H9 (cell line): Measurements from ENCODE around the gene BLOC1S1. TPM values are rescaled to one million over a fixed set of nuclear protein-coding genes. Genes with fewer than 3 reads are reported as not detected.

Source experiments
- DNase-seq: peaks from one replicate; pipeline ENCODE4 v3.0.0-alpha.2; 2017
- H2AFZ ChIP-seq: one replicate; pipeline ENCODE4 v1.6.1; 2013; ENCODE audit warnings: mild to moderate bottlenecking, low read length, control low read depth, moderate library complexity
- H2AK5ac ChIP-seq: 2 replicates; pipeline ENCODE4 v1.6.1; 2013; ENCODE audit warnings: low read length, control low read depth, mixed read lengths; ENCODE audit not compliant: insufficient read length
- H2BK120ac ChIP-seq: one replicate; pipeline ENCODE4 v1.6.1; 2013; ENCODE audit warnings: low read depth, mild to moderate bottlenecking, low read length, control low read depth, inconsistent platforms; ENCODE audit not compliant: poor library complexity, severe bottlenecking
- H2BK12ac ChIP-seq: 2 replicates; pipeline ENCODE4 v1.6.1; 2013; ENCODE audit warnings: low read length, control low read depth, mixed read lengths, low read depth; ENCODE audit not compliant: insufficient read length
- H2BK15ac ChIP-seq: 2 replicates; pipeline ENCODE4 v1.6.1; 2013; ENCODE audit warnings: low read depth, low read length, control low read depth
- H2BK20ac ChIP-seq: one replicate; pipeline ENCODE4 v1.6.1; 2013; ENCODE audit warnings: low read depth, mild to moderate bottlenecking, low read length, control low read depth, inconsistent platforms; ENCODE audit not compliant: poor library complexity, severe bottlenecking
- H2BK5ac ChIP-seq: 2 replicates; pipeline ENCODE4 v1.6.1; 2013; ENCODE audit warnings: low read length, control low read depth, mixed read lengths; ENCODE audit not compliant: insufficient read length
- H3K14ac ChIP-seq: 2 replicates; pipeline ENCODE4 v1.6.1; 2013; ENCODE audit warnings: low read length, control low read depth; ENCODE audit not compliant: insufficient read depth
- H3K18ac ChIP-seq: 2 replicates; pipeline ENCODE4 v1.6.1; 2013; ENCODE audit warnings: low read depth, mild to moderate bottlenecking, mixed read lengths, low read length, control low read depth; ENCODE audit not compliant: insufficient read length
- H3K23ac ChIP-seq: 2 replicates; pipeline ENCODE4 v1.6.1; 2013; ENCODE audit warnings: low read length, control low read depth, mixed read lengths, low read depth; ENCODE audit not compliant: insufficient read length
- H3K23me2 ChIP-seq: 2 replicates; pipeline ENCODE4 v1.6.1; 2013; ENCODE audit warnings: low read depth, mild to moderate bottlenecking, mixed read lengths, low read length, control low read depth; ENCODE audit not compliant: insufficient read length, poor library complexity, severe bottlenecking
- H3K27ac ChIP-seq: 2 replicates; pipeline ENCODE4 v1.5.1; 2013; ENCODE audit warnings: low read length, control low read depth, mixed read lengths, low read depth; ENCODE audit not compliant: insufficient read length
- H3K27me3 ChIP-seq: 2 replicates; pipeline ENCODE4 v1.6.1; 2013; ENCODE audit warnings: low read length, control low read depth, inconsistent platforms; ENCODE audit not compliant: insufficient read depth
- H3K4ac ChIP-seq: 2 replicates; pipeline ENCODE4 v1.6.1; 2013; ENCODE audit warnings: low read depth, mild to moderate bottlenecking, control low read depth, inconsistent platforms, low read length, moderate library complexity
- H3K4me1 ChIP-seq: 2 replicates; pipeline ENCODE4 v1.6.1; 2013; ENCODE audit warnings: low read length, control low read depth, inconsistent platforms; ENCODE audit not compliant: insufficient read depth
- H3K4me2 ChIP-seq: 2 replicates; pipeline ENCODE4 v1.6.1; 2013; ENCODE audit warnings: low read length, control low read depth, mixed read lengths; ENCODE audit not compliant: insufficient read length, insufficient read depth
- H3K56ac ChIP-seq: 2 replicates; pipeline ENCODE4 v1.6.1; 2013; ENCODE audit warnings: low read depth, mild to moderate bottlenecking, mixed read lengths, low read length, control low read depth; ENCODE audit not compliant: insufficient read length
- H3K79me1 ChIP-seq: 2 replicates; pipeline ENCODE4 v1.6.1; 2013; ENCODE audit warnings: low read depth, mild to moderate bottlenecking, moderate library complexity, low read length, control low read depth, inconsistent platforms; ENCODE audit not compliant: insufficient read depth, poor library complexity, severe bottlenecking
- H3K79me2 ChIP-seq: 2 replicates; pipeline ENCODE4 v1.6.1; 2013; ENCODE audit warnings: low read length, control low read depth, inconsistent platforms; ENCODE audit not compliant: insufficient read depth
- H3K9ac ChIP-seq: 2 replicates; pipeline ENCODE4 v1.6.1; 2013; ENCODE audit warnings: low read length, control low read depth, mixed read lengths; ENCODE audit not compliant: insufficient read length; ENCODE audit errors: extremely low read depth
- H3K9me3 ChIP-seq: one replicate; pipeline ENCODE4 v1.6.1; 2013; ENCODE audit warnings: low read depth, low read length, inconsistent platforms; ENCODE audit not compliant: control insufficient read depth
- H3T11ph ChIP-seq: one replicate; pipeline ENCODE4 v1.6.1; 2013; ENCODE audit warnings: mild to moderate bottlenecking, low read length, control low read depth, inconsistent platforms
- H4K20me1 ChIP-seq: one replicate; pipeline ENCODE4 v1.6.1; 2013; ENCODE audit not compliant: control insufficient read depth, insufficient read length, insufficient read depth
- H4K5ac ChIP-seq: 2 replicates; pipeline ENCODE4 v1.6.1; 2013; ENCODE audit warnings: low read depth, mild to moderate bottlenecking, mixed read lengths, low read length, control low read depth; ENCODE audit not compliant: insufficient read length
- H4K8ac ChIP-seq: replicated peaks from 2 replicates; pipeline ENCODE4 v1.6.1; 2013; ENCODE audit warnings: low read length, control low read depth, mixed read lengths, low read depth; ENCODE audit not compliant: insufficient read length
- H4K91ac ChIP-seq: 2 replicates; pipeline ENCODE4 v1.6.1; 2013; ENCODE audit warnings: low read depth, mild to moderate bottlenecking, moderate library complexity, mixed read lengths, low read length, control low read depth; ENCODE audit not compliant: insufficient read length
- H3K27ac Mint-ChIP-seq, 3 experiments: 2 replicates in 2 of 3; 3 replicates in 1 of 3; pipeline ENCODE4 v1.8.0; 2020 to 2021; ENCODE audit warnings: mixed read lengths in 3 of 3, mild to moderate bottlenecking in 1 of 3, moderate library complexity in 1 of 3
- H3K27me3 Mint-ChIP-seq: 2 replicates; pipeline ENCODE4 v1.8.0; 2021; ENCODE audit warnings: low read depth, mild to moderate bottlenecking, moderate library complexity, mixed read lengths
- H3K36me3 Mint-ChIP-seq, 3 experiments: 2 replicates in 2 of 3; 3 replicates in 1 of 3; pipeline ENCODE4 v1.8.0; 2020 to 2021; ENCODE audit warnings: low read depth in 3 of 3, mixed read lengths in 3 of 3; ENCODE audit not compliant: insufficient read depth in 1 of 3
- H3K4me1 Mint-ChIP-seq, 2 experiments: 2 replicates each; pipeline ENCODE4 v1.8.0; 2020; ENCODE audit warnings: mixed read lengths in 2 of 2
- H3K4me3 Mint-ChIP-seq, 2 experiments: 2 replicates in 1 of 2; 3 replicates in 1 of 2; pipeline ENCODE4 v1.8.0; 2020 to 2021; ENCODE audit warnings: mild to moderate bottlenecking in 2 of 2, mixed read lengths in 2 of 2, moderate library complexity in 1 of 2
- H3K9me3 Mint-ChIP-seq, 2 experiments: 2 replicates in 1 of 2; 3 replicates in 1 of 2; pipeline ENCODE4 v1.8.0; 2020; ENCODE audit warnings: mild to moderate bottlenecking in 2 of 2, mixed read lengths in 2 of 2, moderate library complexity in 1 of 2
- CTCF ChIP-seq: fragments of 200-600 bp; sonication (generic); conservative IDR thresholded peaks from 3 replicates; pipeline ENCODE4 v1.8.0; 2021; ENCODE audit warnings: antibody characterized with exemption, mild to moderate bottlenecking
- WGBS: extraction: QIAGEN DNeasy Blood & Tissue Kit; methylation state at CpG from one replicate; pipeline ENCODE4 v1.1.7; 2013; ENCODE audit warnings: missing lambda C conversion rate, low lambda C conversion rate, mixed read lengths; ENCODE audit not compliant: insufficient read length; ENCODE audit errors: extremely low coverage; 5-methylcytosine and 5-hydroxymethylcytosine counted together
- total RNA-seq: library from RNA; stranded (reverse); gene quantifications from 2 replicates; pipeline ENCODE4 v1.2.1, GENCODE V29; 2021

The BLOC1S1 gene
- total RNA-seq, 1 experiment from 2014 or later, result 108 TPM

- no peak overlapping the region for H3K23ac ChIP-seq
- no peaks in the 10 kb centered on the region; the same call in 1 of the 2 replicates for H3K27me3 ChIP-seq
- H4K8ac ChIP-seq, result no peak overlapping the region
- Mint-ChIP-seq H3K9me3 (no peaks in the 10 kb centered on the region), H3K4me1 (no peaks in the 10 kb centered on the region), H3K4me3 (no peak overlapping the region), H3K36me3 (peaks cover 26 to 51% (median 47%) of the 10 kb centered on the region in 3 experiments), H3K27ac (no peak overlapping the region), H3K27me3 (no peaks in the 10 kb centered on the region)
- no peak overlapping the region for H3K4me2 ChIP-seq
- H2BK5ac ChIP-seq, result no peak overlapping the region
- no peak overlapping the region for H2BK120ac ChIP-seq
- no peak overlapping the region for H4K91ac ChIP-seq
- H2BK15ac ChIP-seq, result no peak overlapping the region
- no peaks in the 10 kb centered on the region for H4K20me1 ChIP-seq
- H3K9me3 ChIP-seq, result no peaks in the 10 kb centered on the region
- H3K18ac ChIP-seq, result no peak overlapping the region
- DNase-seq, result no peak
- H3T11ph ChIP-seq, result no peak overlapping the region
- no peak overlapping the region for H3K4ac ChIP-seq
- H2AFZ ChIP-seq, result no peak overlapping the region
- no peak overlapping the region for H3K14ac ChIP-seq
- H3K79me1 ChIP-seq, result no peaks in the 10 kb centered on the region
- H3K9ac ChIP-seq, result no peak overlapping the region
- no peak overlapping the region for H2AK5ac ChIP-seq
- H2BK20ac ChIP-seq, result no peak overlapping the region
- H3K56ac ChIP-seq, result no peak overlapping the region
- H4K5ac ChIP-seq, result no peak overlapping the region
- H3K27ac ChIP-seq, result no peak overlapping the region
- H2BK12ac ChIP-seq, result no peak overlapping the region
- no peaks in the 10 kb centered on the region for H3K79me2 ChIP-seq
- H3K23me2 ChIP-seq, result no peaks in the 10 kb centered on the region
- no CpG with 5 or more reads among the region's 19 CpGs for WGBS
- TF ChIP-seq CTCF, result no peak
- no peaks in the 10 kb centered on the region for H3K4me1 ChIP-seq
Measured at GRCh38 chr12:55696796-55697462, 18.9 kb upstream of the BLOC1S1 start.
